HG03280 (cell line): ENCODE data around the gene PPIL4.
"Not testable (repeated sequence)": the region's sequence is repeated elsewhere in the genome, so short reads cannot be mapped to it uniquely, and the experiment has no call there.

Source experiments
- ATAC-seq: cut with Tn5 transposase; IDR thresholded peaks from one replicate; pipeline ENCODE4 v1.9.1; 2021; ENCODE audit warnings: mild to moderate bottlenecking, moderate library complexity; ENCODE audit not compliant: unreplicated experiment

The PPIL4 gene

DNA sequence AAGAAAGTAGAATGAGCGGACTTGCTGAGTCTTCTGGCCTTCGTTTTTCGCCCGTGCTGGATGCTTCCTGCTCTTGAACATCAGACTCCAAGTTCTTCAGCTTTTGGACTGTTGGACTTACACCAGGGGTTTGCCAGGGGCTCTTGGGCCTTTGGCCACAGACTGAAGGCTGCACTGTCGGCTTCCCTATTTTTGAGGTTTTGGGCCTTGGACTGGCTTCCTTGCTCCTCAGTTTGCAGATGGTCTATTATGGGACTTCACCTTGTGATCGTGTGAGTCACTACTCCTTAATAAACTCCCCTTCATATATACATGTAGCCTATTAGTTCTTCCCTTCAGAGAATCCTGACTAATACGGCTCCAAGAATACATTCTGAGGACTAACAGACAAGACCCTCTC, 83.1 kb downstream of the PPIL4 start:
- not testable (repeated sequence) for ATAC-seq

DNA sequence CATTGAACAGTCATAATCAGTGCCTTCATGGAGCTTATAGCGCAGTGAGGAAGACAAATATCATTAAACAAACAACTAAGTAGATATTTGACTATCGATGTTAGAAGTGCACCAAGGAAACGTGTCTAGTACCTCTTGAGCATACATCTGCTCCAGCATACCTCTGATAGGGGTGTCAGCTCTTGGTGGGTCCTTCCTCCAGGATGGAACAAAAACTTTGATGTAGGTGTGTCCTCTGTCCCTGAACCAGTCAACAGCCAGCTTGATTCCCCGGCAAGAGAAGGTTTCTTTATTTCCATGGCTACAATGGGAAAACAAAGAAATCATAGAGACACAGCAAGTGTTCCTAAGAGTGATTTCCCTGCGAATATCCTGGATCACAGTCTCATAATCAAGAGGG, 84.2 kb downstream of the PPIL4 start:
- ATAC-seq, result no peak

- not testable (repeated sequence) for ATAC-seq
Measured at GRCh38 chr6:149460249-149460648, 85.6 kb downstream of the PPIL4 start.

DNA sequence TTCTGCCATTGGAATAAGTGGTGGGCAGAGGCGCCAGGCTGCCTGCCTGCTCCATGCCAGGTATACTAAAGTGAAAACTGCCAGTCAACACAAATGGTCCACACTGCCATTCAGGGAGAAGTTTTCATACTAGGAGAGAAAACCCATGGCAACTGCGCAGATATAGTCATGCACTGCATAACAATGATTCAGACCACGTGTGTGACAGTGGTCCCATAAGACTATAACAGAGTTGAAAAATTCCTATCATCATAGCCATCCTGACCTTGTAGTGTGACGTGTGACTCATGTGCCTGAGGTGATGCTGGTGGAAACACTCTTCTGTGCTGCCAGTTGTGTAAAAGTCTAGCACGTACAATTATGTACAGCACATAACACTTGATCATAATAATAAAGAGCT, 86.1 kb downstream of the PPIL4 start:
- no peak for ATAC-seq

DNA sequence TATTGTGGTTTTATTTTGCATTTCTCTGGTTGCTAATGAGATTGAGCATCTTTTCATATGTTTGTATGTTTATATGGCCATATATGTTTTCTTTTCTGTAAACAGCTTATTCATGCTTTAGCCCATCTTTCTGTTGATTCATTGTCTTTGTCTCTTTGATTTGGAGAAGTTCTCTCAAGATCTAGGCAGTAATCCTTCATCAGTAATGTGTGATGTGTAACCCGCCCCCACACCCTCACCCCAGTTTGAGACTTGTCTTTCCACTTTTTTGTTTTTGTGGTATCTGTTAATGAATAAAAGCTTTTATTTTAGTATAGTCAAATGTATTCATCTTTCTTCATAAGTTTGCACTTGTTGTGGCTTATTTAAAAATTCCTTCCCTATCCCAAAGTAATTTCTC, 87.0 kb downstream of the PPIL4 start:
- no peak for ATAC-seq

GRCh38 chr6:149458196-149458595, 87.6 kb downstream of the PPIL4 start:
- no peak for ATAC-seq

- no peak for ATAC-seq
Measured at GRCh38 chr6:149457316-149457884, 88.4 kb downstream of the PPIL4 start.

- no peak for ATAC-seq
Measured at GRCh38 chr6:149456311-149457021, 89.4 kb downstream of the PPIL4 start.

DNA sequence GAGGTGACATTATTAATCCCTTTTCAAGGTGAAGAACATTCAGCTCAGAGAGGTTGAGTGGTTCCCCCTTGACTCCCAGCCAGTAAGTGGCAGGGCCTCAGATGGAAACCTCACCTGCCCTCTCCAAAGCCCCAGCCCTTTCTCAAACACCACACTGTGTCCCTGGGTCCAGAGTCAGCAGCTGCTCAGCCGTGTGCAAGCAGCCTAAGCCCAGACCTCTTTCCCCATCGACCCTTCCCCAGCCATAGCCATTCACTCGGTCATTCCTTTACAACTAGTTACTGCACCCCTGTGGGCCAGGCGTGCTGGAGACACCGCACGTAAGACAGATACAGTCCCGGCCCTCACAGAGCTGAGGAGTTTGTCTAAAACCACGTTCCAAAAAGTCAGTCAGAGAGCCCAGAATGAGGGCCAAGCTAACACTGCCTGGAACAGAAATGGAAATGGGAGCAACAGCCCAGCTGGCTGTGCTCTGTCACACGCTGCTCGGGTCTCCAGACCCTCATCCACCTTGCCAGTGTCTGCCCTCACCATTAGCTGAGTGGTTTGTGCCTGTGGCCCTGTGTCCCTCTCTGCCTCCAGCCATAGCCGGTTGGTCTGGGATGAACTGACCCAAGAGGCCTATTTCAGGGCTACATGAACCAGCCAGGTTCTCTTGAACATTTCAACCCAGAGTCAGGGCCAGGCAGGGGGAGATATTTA, 90.7 kb downstream of the PPIL4 start:
- ATAC-seq, result no peak
